Glutamatergic neuron (in vitro differentiated cells): Measurements from ENCODE around the gene MSL1. TPM values are rescaled to one million over a fixed set of nuclear protein-coding genes. Genes with fewer than 3 reads are reported as not detected.

Experiments used
- DNase-seq: peaks from one replicate; pipeline ENCODE4 v3.0.0; 2022
- H3K27ac Mint-ChIP-seq: one replicate; pipeline ENCODE4 v1.8.0; 2020; ENCODE audit warnings: mild to moderate bottlenecking, mixed read lengths, inconsistent platforms; ENCODE audit not compliant: unreplicated experiment
- H3K27me3 Mint-ChIP-seq: one replicate; pipeline ENCODE4 v1.8.0; 2020; ENCODE audit warnings: mild to moderate bottlenecking, moderate library complexity, mixed read lengths, inconsistent platforms; ENCODE audit not compliant: unreplicated experiment
- H3K36me3 Mint-ChIP-seq: one replicate; pipeline ENCODE4 v1.8.0; 2020; ENCODE audit warnings: mild to moderate bottlenecking, mixed read lengths, inconsistent platforms; ENCODE audit not compliant: unreplicated experiment
- H3K4me1 Mint-ChIP-seq: one replicate; pipeline ENCODE4 v1.8.0; 2020; ENCODE audit warnings: mild to moderate bottlenecking, low read depth, mixed read lengths, inconsistent platforms; ENCODE audit not compliant: unreplicated experiment
- H3K4me3 Mint-ChIP-seq: one replicate; pipeline ENCODE4 v1.8.0; 2020; ENCODE audit warnings: mild to moderate bottlenecking, mixed read lengths, inconsistent platforms; ENCODE audit not compliant: unreplicated experiment
- H3K9me3 Mint-ChIP-seq: one replicate; pipeline ENCODE4 v1.8.0; 2020; ENCODE audit warnings: mild to moderate bottlenecking, moderate library complexity, mixed read lengths, inconsistent platforms; ENCODE audit not compliant: unreplicated experiment
- CTCF ChIP-seq: fragments of 200-600 bp; sonication (generic); IDR thresholded peaks from one replicate; pipeline ENCODE4 v1.5.0; 2021; ENCODE audit not compliant: partially characterized antibody, unreplicated experiment
- total RNA-seq: library from RNA; stranded (reverse); fragmentation: NEBNext Ultra II Directional; extraction: Animal tissue kit (Norgen Biotek cat#: 25700); gene quantifications from one replicate; pipeline ENCODE4 v1.2.1, GENCODE V29; 2021; ENCODE audit not compliant: unreplicated experiment

The MSL1 gene
- total RNA-seq, 1 donor from 2014 or later: 110 TPM

DNA sequence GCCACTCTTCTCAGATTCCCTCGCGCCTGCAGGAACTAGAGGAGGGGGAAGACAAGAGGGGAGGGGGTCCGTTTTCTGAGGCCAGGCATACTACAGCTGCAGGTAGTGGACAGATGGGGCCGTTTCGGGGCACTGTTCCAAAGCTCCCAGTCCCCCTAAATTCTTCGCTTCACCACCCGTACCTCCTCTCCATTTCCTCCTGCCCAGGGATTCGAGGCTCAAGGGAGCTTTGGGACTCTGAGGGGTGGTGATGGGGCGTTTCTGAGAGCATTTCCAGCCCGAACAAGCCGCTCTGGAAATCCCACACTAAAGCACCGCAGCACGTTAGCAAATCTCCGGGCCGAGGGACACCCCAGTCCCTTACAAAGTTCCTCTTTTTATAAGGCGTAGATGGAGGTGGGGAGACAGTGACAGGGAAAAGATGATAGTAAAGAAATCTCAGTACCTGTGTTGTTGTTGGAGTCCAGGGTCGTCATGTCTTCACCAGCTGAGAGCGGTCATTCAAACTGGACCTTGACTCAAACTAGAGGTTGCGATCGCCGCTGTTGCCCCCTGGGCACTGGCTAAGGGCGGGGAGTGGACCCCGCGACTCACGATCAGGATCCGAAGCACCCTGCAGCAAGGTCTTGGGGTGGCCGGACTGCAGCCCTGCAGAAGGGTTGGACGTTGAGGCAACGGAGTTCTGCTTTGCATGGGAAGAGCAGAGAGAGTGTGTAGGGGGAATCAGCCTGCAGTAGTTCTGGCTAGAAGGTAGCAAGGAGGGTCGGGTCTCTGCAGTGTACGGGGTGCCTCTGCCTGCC, 22.0 kb upstream of the MSL1 start:
- Mint-ChIP-seq H3K4me3 (peak overlapping the region; percentile 97), H3K4me1 (peaks cover 15% of the 10 kb centered on the region), H3K9me3 (peaks cover 7% of the 10 kb centered on the region), H3K36me3 (no peaks in the 10 kb centered on the region), H3K27me3 (peaks cover 15% of the 10 kb centered on the region), H3K27ac (no peak overlapping the region)
- DNase-seq: no peak
- no peak for TF ChIP-seq CTCF

DNA sequence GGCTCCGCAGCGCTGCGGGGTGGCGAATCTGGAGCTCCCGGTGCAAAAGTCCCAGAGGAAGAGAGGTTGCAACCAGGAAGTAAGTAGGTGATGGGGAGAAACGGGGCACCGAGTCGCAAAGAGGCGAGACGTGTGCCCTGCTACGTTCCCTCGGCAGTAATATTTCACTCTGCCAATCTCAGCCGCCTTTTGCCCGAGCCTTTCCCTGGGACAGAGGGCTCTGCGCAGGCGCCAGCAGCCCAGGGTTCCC, 21.4 kb upstream of the MSL1 start, which contains the start of gene NR1D1:
Gene NR1D1 (minus strand): TSS at position 171 of the 250 bp plus-strand sequence. CDS start 495 bp downstream, outside the sequence.
- Mint-ChIP-seq H3K36me3 (no peaks in the 10 kb centered on the region), H3K9me3 (peaks cover 7% of the 10 kb centered on the region), H3K4me1 (peaks cover 15% of the 10 kb centered on the region), H3K4me3 (peak within 1 kb of the TSS; percentile 97), H3K27ac (no peak within 1 kb of the TSS), H3K27me3 (peaks cover 15% of the 10 kb centered on the region)
- DNase-seq: no peak
- no peak for TF ChIP-seq CTCF

GRCh38 chr17:40100669-40101366, 21.0 kb upstream of the MSL1 start:
- peak overlapping the region; percentile 97 for H3K4me3 Mint-ChIP-seq
- no peak overlapping the region for H3K27ac Mint-ChIP-seq
- no peaks in the 10 kb centered on the region for H3K36me3 Mint-ChIP-seq
- peaks cover 15% of the 10 kb centered on the region for H3K27me3 Mint-ChIP-seq
- peak; percentile 97 for DNase-seq
- H3K4me1 Mint-ChIP-seq: peaks cover 15% of the 10 kb centered on the region
- no peak for TF ChIP-seq CTCF
- peaks cover 7% of the 10 kb centered on the region for H3K9me3 Mint-ChIP-seq

DNA sequence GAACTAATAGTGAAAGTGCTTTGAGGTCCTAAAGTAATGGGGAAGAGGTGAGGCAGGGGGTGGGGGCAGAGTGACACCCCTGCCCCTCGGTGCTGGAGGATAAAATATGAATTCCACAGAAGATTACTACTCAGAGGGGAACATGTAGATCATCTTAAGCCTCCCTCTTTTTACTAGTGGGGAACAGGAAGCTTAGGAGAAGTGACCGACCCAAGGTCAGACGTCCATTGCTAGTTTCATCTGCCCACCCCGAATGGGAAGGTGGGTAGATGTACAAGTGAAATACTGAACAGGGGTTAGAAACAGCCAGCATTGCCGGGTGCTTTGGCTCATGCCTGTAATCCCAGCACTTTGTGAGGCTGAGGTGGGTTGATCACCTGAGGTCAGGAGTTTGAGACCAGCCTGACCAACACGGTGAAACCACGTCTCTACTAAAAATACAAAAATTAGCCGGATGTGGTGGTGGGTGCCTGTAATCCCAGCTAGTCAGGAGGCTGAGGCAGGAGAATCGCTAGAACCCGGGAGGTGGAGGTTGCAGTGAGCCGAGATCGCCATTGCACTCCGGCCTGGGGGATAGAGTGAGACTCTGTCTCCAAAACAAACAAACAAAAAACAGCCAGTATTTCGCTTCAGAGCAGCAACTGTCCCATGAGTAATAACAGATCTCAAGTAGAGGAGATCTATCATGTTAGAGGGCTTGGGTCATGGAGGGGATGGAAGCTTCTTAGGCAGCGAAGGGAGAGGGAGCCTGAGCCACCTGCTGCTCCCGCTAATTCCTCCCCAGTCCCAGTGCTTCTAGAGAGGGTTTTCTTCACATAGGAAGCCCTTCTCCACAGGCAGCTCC, 20.2 kb upstream of the MSL1 start:
- peaks cover 7% of the 10 kb centered on the region for H3K9me3 Mint-ChIP-seq
- H3K4me3 Mint-ChIP-seq: peak overlapping the region; percentile 26
- DNase-seq: no peak
- peaks cover 14% of the 10 kb centered on the region for H3K27me3 Mint-ChIP-seq
- TF ChIP-seq CTCF: no peak
- H3K27ac Mint-ChIP-seq: peak overlapping the region; percentile 14
- peaks cover 15% of the 10 kb centered on the region for H3K4me1 Mint-ChIP-seq
- no peaks in the 10 kb centered on the region for H3K36me3 Mint-ChIP-seq
